NCI-H526 treated with DMSO at 0.1 percent for 48 hours (cell line): ENCODE measurements around the gene IKZF4.
"Not testable (repeated sequence)": the region's sequence is repeated elsewhere in the genome, so short reads cannot be mapped to it uniquely, and the experiment has no call there.

ENCODE experiments used
- DNase-seq: peaks from one replicate; lab custom pipeline; 2025; lab: John Stamatoyannopoulos, UW

The IKZF4 gene

DNA sequence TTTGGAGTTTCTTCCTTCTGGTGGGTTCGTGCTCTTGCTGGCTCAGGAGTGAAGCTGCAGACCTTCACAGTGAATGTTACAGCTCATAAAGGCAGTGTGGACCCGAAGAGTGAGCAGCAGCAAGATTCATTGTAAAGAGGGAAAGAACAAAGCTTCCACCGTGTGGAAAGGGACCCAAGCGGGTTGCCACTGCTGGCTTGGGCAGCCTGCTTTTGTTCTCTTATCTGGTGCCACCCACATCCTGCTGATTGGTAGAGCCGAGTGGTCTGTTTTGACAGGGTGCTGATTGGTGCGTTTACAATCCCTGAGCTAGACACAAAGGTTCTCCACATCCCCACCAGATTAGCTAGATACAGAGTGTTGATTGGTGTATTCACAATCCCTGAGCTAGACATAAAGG lies 21.3 kb upstream of the IKZF4 start:
- DNase-seq, result not testable (repeated sequence)

DNA sequence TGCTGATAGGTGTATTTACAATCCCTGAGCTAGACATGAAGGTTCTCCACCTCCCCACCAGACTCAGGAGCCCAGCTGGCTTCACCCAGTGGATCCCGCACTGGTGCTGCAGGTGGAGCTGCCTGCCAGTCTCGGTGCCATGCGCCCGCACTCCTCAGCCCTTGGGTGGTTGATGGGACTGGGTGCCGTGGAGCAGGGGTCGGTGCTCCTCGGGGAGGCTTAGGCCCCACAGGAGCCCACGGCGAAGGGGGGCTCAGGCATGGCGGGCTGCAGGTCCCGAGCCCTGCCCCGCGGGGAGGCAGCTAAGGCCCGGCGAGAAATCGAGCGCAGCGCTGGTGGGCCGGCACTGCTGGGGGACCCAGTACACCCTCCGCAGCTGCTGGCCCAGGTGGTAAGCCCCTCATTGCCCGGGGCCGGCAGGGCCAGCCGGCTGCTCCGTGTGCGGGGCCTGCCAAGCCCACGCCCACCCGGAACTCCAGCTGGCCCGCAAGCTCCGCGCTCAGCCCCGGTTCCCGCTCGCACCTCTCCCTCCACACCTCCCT lies 20.8 kb upstream of the IKZF4 start:
- not testable (repeated sequence) for DNase-seq

DNA sequence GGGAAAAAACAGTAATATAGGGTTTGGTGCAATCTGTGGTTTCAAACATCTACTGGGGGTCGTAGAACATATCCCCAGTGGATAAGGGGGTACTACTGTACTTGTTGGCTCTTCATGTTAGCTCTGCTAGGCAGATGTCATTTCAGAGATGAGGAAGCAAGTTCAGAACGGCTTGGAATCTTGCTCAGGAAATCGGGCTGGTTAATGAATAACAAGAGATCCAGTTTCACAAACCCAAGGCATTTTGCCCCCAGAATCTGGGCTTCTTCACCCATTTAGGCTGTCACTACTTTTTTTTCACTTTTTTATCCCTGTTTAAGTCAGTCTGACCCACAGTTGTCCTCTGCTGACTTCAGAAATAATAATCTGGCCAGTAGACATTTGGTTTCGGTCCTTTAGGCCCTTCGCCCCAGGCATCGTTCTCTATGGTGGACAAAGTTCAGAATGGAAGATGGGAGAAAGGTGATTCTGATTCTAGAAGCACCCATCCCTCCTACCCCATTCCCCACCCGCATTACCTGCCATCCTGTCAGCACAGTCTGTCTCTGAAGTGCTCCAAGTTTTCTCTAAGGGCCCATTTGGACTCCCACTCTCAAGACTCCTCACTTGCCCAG lies 19.2 kb upstream of the IKZF4 start:
- DNase-seq, result no peak

DNA sequence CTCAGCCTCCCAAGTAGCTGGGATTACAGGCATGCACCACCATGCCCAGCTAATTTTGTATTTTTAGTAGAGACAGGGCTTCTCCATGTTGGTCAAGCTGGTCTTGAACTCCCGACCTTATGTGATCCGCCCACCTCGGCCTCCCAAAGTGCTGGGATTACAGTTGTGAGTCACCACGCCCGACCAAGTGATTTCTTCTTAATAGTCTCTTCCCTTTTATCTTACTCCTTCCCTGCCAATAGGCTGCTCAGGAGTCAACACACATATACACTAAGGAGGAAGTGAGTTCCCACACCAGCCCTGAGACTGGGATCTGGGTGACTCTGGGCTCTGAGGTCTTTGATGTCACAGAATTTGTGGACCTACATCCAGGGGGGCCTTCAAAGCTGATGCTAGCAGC lies 17.5 kb upstream of the IKZF4 start:
- DNase-seq, result not testable (repeated sequence)

DNA sequence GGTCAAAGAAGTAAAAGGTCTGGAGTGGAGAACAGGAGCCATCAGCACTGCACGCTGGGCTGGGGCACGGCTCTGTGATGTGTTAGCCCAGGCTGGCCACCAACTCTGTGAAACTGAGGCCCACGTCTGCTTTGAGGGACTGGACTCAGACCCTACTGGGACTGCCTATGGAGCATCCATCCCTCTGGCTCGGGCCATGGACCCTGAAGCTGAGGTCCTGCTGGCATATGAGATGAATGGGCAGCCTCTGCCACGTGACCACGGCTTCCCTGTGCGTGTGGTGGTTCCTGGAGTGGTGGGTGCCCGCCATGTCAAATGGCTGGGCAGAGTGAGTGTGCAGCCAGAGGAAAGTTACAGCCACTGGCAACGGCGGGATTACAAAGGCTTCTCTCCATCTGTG lies 16.6 kb upstream of the IKZF4 start:
- no peak for DNase-seq

DNA sequence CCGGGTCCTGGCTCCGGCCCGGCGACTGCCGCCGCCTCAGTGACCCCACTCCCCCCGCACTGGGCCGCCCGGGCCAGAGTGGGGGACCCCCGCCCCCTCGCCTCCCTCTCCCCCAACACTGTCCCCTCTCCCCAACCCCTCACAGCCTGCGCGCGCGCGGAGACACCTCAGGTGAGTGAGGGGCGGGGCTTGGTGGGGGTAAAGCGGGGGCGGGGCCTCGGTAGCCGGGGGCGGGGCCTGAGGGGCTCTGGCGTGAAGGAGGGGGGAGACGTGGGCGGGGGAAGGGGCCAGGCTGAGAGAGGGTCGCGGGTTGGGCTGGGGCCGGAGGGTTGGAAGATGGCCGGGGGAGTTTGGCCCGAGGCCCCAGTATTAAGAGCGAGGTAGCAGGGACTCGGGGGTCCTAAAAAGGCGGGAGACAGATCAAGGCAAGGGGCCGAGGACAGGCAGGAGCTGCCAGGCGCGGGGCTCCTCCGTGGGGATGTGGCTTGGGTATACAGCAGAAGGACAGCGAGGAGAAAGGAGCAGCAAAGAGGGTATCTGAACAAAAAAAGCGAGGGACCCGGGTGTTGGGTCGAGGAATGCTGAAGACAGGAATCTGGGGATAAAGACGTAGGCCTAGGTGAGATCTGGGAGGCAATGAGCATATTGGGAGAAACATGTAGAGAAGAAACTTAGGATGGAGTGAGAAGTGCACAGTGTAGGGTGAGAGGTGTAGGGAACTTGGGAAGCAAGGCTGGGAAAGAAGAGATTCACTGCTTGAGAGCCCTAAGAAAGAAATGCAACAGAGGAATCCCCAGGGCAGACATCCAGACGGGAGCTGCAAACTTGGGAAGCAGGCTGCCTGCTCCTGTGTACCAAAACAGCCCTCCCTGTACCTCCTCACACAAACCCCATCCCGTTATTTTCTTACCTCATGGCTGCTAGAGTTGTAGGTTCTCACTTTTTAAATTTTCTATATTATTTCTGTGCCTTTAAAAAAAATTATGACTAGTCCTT lies 13.0 kb upstream of the IKZF4 start:
- DNase-seq, result no peak

DNA sequence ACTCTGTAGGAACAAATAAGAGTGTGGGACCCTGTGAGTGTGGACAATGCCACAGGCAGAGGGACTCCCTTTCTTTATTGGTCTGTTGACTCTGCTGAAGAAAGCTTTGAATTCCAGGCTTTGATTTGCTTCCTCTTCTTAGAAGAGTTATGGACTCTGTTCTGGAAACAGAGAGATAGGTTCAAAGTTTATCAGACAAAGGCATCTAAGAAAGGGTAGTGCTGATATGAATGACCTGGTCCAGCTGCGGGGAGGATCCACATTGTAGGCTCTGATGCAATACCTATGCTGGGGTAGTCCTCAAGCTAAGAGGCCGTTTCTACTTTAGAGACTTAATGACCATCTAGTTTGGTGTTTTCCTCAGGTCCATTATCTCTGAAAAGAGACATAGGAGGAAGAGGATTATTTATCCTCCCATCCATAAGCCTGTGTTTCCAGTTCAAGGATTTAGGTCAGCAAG lies 10.7 kb upstream of the IKZF4 start:
- no peak for DNase-seq

DNA sequence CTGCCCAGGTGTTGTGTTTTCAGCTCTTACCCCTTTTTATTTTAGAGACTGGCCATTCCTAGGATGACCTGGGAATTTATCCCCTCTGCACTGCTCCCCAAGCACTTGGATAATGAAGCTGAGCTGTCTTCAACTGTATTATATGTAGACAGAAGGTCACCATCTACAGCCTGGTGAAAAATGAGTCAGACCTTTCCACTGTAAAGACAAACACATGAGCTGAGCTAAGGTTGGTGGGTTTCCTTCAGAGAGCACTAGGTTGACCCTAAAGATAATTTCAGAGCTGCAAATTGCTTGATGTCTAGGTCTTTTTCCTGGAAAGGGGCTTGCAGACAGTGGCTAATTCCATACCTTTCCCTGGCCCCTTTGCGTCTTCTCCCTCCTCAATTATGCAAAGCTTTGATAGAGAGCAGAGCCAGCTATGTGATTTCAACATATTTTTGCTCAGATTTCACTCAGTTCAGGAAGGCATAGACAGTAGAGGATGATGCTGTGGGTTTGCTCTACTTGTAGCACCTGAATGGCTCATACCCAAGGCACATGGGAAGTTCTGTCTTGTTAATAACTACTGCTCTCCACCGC lies 9.2 kb upstream of the IKZF4 start:
- no peak for DNase-seq

DNA sequence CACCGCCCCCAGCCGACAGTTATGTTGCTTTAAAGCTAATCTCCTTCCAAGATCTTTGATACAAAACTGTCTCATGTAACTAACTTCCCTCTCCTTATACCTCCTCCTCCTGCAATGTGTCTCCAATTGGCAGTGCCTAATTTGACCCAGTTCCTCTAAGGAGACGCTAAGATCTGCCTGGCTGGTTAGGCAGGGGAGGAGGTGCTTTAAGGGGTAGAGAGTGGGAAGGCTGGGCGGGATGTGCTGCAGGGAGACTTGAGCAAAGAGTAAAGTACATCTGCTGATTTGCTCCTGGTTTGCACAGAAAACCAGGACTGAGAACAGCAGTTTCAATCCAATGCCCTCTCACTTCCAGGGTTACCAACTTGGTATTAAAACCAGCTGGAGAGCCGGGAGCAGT lies 7.4 kb upstream of the IKZF4 start:
- no peak for DNase-seq

DNA sequence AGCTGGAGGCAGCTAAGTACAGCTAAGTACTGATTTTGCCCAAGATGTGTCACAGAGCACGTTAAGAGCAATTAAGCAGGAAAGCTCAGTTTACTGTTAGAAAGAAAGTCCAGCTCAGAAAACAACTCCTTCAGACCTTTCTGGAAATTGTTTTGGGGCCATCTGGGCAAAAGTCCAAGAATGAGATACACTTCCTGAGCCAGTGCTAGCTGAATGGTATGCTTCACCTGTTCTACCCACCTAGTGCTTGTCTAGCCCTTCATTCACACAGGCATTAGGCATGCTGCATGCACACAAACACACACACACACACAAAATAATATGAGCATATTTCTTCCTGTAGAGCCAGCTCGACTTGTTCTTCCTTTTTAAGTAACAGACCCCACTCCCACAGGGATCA lies 6.6 kb upstream of the IKZF4 start:
- DNase-seq, result no peak

DNA sequence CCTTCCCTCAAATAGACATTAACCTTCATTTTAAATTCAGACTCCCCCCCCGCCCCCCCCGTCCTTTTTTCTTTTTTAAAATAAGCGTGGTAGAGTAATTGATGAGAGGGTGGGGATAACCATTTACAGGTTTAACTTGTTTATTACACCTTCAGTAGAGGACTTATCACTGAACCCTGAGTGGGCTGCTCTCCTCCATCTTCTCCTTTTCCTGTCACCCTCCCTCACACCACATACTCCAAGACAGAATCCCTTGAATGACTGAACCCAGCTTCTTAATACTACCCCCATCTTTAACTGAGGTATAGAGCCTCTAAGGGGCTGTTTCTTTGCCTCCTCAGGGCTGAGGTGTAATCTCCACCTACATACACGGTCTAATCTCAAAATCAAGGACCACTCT lies 3.7 kb upstream of the IKZF4 start:
- no peak for DNase-seq

DNA sequence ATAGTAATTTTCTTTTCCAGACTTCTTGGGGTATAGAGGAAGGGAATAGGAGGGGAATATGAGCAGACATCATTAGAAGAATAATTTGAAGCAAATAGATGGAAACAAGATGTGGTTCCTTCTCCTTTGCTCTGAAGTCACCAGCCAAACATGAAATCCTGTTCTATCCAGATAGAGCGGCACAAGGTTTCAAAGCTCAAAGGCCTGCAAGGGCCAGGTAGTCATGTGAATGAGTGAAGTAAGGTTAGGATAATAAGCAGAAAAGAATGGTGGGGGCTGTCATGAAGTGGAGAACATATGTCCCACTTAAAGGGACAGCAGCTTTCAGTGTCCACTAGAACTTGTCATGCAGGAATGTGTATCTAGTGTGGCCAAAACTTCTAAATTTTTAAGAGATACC lies 2.5 kb upstream of the IKZF4 start:
- no peak for DNase-seq

DNA sequence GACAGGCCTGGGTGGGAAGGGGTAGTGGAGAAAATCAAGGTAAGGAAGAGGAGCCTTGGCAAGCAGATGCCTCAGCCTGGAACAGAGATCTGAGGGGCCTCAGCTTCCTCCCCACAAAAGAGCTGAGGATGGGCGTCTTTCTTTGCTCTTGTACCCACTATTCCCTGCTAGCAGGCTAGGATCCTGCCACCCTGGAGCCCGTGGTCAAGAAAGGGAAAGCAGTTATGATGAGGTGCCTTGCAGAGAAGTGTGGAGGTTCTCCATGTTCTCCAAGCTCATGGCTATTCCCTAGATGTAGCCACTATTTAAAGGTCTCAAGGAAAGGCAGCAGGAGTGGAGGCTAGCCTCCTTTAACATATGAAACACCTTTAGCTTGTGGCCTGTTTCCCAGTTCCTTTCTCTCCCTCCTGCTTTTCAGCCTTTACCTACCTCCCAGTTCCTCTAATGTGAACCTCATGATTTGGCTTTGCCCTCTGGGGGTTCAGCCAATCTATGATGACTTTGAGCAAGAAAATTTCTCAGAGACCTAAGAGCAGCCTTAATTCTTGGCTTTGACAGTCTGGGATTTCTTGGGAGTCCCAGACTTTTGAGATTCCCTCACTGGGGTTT lies 1.1 kb downstream of the IKZF4 start:
- DNase-seq, result no peak

DNA sequence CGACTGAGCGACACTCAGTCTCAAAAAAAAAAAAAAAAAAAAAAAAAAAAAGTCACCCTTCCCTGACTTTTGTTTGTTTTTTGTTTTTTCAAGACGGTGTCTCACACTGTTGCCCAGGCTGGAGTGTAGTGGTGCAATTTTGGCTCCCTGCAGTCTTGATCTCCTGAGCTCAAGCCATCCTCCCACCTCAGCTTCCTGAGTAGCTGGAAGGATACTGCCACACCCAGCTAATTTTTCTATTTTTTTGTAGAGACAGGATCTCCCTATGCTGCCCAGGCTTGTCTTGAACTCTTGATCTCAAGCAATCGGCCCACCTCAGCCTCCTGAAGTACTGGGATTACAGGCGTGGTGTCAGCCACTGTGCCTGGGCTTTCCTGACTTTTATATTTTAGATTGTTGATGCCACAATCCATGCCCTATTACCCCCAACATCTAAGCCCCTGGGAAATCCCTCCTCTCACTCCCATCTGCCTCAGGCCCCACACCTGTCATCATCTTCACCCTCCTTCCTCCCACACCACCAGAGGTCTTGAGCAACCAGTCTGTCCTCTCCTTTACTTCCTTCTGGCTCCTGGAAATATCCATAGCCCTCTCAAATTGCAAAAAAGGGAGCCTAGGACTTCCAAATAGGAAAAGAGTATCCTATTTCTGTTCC lies 7.8 kb downstream of the IKZF4 start:
- no peak for DNase-seq

DNA sequence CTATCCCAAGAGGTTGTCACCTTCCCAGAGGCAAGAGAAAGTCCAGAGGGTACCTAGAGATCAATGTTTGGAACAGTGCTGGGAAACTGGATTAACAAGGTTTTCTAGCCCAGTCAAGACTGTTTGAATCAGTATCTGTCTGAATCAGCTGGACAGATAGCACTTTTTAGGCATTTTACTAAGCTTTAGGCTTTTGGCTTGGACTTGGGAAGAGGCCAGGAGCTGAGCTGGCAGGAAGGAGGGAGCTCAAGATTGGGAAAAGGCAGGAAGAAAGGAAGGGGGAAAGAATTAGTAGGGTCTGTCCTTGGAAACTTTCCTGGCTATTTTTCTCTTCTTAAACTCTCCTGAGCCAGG lies 8.3 kb downstream of the IKZF4 start:
- no peak for DNase-seq

DNA sequence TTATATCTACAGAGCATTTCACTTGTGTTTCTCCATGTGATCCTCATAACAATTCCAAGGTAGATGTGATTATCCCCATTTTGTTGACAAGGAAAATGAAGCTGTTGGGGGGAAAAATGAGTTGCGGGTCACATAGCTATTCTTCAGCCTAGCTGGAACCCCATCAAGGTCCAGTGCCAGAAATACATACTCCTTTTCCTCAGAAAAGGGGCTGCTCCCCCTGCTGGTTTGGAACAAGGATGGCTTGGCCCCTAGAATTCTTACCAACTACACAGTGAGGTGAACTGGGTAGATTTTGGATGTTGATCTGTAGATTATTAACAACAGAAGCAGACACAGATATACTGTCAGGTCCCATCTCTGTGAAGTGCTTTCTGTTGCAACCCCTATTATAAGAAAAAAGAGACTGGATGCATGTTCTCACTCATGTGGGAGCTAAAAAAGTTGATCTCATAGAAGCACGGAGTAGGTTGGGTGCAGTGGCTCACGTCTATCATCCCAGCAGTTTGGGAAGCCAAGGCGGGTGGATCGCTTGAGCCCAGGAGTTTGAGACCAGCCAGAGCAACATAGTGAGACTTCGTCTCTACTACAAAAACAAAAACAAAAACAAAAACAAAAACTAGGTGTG lies 8.9 kb downstream of the IKZF4 start:
- no peak for DNase-seq

DNA sequence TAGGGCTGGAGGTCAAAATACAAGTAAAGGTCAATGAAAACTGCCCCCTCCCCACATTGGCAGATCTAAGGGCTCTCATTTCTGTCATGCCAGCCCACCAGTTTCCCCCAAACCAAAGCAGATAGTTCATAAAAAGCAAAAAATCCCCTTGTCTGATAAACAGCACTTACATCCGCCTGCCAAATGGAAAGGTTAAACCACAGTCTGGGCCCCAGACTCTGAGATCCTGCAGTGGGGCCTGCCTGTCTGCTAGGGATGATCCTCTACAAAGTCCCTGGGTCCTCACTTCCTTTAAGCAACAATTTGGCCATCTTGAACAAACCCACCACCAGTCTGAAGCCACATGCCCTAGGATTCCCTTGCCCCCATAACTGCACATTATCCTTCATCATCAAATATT lies 11.1 kb downstream of the IKZF4 start:
- DNase-seq, result no peak

DNA sequence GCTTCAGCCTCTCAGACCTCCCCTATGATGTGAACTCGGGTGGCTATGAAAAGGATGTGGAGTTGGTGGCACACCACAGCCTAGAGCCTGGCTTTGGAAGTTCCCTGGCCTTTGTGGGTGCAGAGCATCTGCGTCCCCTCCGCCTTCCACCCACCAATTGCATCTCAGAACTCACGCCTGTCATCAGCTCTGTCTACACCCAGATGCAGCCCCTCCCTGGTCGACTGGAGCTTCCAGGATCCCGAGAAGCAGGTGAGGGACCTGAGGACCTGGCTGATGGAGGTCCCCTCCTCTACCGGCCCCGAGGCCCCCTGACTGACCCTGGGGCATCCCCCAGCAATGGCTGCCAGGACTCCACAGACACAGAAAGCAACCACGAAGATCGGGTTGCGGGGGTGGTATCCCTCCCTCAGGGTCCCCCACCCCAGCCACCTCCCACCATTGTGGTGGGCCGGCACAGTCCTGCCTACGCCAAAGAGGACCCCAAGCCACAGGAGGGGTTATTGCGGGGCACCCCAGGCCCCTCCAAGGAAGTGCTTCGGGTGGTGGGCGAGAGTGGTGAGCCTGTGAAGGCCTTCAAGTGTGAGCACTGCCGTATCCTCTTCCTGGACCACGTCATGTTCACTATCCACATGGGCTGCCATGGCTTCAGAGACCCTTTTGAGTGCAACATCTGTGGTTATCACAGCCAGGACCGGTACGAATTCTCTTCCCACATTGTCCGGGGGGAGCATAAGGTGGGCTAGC lies 13.9 kb downstream of the IKZF4 start:
- no peak for DNase-seq

DNA sequence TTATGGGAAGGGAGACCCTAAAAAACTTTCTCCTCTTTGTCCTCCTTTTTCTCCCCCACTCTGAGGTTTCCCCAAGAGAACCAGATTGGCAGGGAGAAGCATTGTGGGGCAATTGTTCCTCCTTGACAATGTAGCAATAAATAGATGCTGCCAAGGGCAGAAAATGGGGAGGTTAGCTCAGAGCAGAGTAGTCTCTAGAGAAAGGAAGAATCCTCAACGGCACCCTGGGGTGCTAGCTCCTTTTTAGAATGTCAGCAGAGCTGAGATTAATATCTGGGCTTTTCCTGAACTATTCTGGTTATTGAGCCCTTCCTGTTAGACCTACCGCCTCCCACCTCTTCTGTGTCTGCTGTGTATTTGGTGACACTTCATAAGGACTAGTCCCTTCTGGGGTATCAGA lies 16.3 kb downstream of the IKZF4 start:
- no peak for DNase-seq

DNA sequence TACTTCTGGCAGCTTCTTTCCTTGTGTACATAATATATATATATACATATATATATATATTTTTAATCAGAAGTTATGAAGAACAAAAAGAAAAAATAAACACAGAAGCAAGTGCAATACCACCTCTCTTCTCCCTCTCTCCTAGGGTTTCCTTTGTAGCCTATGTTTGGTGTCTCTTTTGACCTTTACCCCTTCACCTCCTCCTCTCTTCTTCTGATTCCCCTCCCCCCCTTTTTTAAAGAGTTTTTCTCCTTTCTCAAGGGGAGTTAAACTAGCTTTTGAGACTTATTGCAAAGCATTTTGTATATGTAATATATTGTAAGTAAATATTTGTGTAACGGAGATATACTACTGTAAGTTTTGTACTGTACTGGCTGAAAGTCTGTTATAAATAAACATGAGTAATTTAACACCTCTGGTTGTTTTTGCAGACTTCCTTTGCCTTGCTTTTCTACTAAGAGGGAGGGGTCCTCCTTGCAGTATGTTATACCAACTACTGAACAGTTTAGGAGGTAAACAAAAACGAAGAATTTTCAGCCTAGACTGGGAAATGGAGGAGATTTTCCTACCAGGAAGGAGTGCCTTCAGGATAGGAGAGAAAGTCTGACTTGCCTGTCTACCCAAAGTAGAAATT lies 17.3 kb downstream of the IKZF4 start:
- no peak for DNase-seq
